CD4-positive, alpha-beta T cell treated with Interleukin-21 for 1 hour (primary cell): ENCODE data around the gene TMEM242.

Experiments
- DNase-seq: peaks from one replicate; pipeline ENCODE4 v3.0.0-alpha.2; 2020

The TMEM242 gene

DNA sequence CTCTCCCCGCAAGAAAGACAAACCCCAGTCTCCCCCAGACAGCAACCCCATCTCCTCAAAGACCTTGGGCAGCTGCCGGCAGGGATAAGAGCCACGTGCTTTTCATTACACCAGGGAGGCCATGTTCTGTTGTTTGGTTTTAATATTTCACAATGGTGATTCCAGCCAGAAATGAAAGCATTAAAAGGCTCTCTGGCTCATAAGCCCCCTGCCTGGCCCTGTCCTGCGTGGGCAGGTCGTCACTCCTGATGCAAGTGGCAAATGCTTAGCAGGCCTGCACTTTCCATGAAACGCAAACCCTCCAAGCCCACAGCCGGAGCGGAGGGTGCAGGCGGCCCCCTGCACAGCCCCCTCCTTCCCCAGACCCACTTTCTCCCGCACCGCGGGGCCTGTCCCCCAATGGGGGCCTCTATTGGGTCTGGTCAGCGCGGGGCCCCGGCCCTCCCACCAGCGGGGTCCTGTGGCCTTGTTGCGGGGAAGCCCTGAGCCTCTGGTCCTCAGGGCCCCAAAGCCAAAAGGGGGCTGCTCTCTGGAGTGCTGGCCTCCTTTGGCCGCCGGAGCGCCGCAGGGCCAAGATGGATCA, 77.2 kb downstream of the TMEM242 start:
- DNase-seq: no peak

DNA sequence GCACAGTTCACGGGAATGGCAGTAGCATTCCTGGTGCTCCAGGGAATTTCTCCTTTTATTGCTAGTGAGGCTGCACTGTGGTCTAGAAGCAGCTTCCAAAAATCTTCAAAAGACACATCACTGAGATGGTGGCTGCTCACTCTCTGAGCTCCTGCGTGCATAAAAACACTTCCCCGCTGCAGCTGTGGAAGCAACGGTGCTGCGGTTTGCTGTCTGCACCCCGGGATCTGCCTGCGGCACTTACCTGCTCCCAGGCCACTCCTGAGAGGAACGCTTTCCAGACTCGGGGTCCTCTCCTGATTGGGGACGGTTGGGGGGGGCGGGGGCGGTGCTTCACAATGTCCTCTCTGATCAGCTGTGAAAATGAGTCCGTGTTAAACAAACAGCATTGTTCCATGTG, 77.9 kb downstream of the TMEM242 start:
- no peak for DNase-seq

DNA sequence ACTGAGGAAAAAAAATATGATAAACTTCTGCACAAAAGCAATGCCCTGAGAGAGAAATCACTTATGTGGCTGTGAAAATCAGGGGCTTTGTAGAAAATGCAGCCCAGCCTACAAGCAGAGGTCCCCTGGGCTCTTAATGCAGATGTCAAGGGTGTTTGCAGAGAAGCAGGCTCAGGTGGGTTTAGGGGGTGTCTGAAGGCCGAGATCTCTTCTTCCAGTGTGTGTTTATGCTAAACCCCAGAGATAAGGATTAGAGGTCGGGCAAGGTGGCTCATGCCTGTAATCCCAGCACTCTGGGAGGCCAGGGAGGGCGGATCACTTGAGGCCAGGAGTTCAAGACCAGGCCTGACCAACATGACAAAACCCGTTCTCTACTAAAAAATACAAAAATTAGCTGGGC, 78.5 kb downstream of the TMEM242 start:
- DNase-seq: no peak

DNA sequence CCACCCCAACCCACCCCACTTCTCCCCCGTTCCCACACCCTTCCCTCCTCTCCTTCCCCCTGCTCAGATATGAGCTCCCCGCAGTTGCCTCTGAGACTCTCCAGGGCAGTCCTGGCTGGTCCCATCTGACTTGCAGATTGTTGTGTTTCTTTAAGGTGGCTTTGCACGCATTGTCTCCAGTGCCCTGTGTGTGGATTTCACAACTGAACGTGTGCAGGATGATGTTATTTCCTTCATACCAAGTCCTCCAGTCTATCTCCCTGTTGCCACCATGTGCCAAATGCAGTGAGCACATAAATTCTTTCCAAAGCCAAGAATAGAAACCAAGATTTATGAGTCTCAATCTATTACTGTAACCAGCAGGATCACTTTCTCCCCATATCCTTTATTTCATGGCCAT, 79.1 kb downstream of the TMEM242 start:
- no peak for DNase-seq

DNA sequence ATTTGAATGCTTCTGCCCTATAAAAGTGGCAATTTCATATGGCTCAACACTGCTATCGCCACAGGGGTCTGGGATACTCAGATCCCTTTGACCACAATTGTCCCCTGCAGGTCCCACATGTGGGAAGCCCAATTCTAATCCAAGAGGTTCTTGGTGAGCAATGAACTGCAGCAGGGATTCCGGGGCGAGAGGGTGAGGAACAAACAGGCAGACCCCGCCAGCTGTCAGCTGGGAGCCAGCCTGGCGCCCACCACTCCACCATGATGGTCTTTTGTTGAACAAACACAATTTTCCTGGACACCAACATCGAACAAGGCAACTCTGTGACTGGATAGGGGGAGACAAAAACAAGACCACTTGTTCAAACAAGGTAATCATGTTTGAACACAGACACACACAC, 80.5 kb downstream of the TMEM242 start:
- no peak for DNase-seq

DNA sequence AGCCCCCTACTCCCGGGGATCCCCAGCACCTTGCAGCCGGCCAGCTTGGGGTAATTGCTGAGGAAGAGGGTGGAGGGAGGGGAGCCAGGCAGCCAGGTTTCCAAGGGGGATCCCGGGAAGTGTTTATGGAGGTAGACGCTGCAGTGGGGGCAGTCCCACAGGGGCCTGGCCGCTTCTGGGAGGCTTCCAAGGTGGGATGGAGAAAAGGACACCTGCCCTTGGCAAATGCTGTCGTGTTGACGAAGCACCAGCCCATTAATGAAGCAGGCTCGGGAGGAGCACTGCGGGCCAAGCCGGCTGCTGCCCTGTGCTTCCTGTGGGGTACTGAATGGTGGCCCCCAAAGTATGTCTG, 82.4 kb downstream of the TMEM242 start:
- DNase-seq: no peak

DNA sequence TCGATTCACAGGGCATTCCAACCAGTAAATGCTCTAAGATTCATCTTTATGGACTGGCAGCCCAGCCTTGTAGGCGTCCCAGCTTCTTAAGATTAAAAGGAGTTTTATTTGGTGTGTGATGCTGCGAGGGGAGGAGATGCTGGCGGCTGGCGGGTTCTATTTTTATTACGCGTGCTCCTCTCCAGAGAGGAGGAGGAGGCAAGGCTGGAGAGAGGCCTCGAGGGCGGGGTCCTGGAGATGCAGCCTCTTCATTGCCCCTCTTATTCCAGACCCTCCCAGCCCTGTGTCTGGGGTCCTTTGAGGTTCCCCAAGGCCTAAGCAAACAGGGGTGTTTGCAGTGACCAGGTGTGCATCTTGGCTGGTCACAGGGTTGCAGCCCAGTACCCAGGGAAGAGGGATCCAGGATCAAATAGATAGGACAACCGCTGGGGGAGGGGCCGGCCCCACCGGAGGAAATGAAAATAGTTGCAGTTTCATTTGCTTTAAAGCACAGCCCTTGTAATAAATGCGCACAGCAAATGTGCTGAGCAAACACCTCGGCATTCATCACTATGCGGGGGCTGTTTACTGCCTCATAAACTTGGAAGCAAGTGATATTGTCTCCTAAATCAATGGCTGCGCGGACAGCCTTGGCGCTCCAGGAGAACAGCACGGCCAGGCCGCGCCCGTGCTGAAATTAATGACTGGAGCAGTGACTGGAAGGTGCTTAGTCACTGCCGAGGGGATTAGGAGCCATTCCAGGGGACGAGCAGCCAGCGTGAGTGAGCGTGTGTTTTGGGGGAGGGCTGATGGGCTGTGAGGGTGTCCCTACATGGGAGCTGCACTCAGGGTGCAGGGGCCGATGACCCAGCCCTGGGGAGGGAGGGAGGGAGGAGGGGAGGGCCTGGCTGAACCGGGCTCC, 83.0 kb downstream of the TMEM242 start:
- DNase-seq: no peak

DNA sequence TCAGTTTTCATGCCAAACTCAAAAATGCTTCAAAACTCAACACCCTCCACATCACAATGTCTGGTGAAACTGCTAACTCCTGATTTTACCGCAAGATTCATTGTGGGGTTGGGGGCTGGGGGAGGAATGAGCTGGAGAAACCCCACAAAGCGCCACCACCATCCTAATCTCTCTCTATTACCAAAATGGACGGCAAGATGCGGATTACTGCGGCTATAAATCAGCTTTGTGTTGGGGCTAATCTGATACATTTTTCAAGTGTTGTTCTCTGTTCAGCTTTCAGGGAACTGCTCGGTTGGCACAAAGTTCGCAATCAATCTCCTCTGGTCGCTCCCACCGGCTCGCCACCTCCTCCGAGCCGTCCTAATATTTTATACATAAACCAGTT, 83.7 kb downstream of the TMEM242 start:
- DNase-seq: no peak
